Germinal center (tissue), 1 donor: Measurements from ENCODE around the gene EVX1.

Experiments
- DNase-seq: peaks from one replicate; pipeline ENCODE4 v3.0.0; 2012; ENCODE audit warnings: mixed read lengths, low spot score

The EVX1 gene

GRCh38 chr7:27235387-27236311 is 7.0 kb upstream of the EVX1 start:
- no peak for DNase-seq

GRCh38 chr7:27237735-27238334 is 4.8 kb upstream of the EVX1 start:
- no peak for DNase-seq

- no peak for DNase-seq
These were observed 3.6 kb upstream of the EVX1 start for GRCh38 chr7:27238979-27239386.

DNA sequence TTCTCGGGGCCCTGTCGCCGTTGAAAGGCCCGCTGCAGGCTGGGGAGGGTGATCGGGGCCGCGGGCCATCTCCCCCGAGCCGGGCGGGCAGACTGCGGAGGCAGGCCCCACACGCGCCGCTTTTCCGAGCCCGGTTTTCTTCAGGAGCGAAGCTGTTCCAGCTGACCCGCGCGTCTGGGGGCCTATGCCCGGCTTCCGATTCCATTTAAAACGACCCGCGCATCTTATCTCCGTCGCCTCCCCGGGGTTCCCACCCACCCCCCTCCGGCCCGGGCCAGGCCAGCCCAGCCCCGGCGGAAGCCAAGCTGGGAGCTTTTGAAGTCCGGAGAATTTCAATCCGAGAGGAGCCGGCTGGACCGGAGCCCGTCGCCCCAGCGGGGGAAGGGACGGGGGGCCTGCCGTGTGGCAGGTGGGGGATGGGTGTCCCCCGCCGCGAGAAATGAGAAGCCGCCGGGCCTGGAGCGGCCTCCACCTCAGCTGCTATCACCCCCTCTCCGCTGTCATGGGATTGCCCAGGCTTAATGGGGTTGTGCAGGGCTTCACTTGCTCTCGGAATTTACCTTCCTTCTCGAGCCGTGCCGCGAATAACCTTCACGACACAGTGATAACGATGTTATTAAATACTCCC is 3.1 kb upstream of the EVX1 start:
- no peak for DNase-seq

DNA sequence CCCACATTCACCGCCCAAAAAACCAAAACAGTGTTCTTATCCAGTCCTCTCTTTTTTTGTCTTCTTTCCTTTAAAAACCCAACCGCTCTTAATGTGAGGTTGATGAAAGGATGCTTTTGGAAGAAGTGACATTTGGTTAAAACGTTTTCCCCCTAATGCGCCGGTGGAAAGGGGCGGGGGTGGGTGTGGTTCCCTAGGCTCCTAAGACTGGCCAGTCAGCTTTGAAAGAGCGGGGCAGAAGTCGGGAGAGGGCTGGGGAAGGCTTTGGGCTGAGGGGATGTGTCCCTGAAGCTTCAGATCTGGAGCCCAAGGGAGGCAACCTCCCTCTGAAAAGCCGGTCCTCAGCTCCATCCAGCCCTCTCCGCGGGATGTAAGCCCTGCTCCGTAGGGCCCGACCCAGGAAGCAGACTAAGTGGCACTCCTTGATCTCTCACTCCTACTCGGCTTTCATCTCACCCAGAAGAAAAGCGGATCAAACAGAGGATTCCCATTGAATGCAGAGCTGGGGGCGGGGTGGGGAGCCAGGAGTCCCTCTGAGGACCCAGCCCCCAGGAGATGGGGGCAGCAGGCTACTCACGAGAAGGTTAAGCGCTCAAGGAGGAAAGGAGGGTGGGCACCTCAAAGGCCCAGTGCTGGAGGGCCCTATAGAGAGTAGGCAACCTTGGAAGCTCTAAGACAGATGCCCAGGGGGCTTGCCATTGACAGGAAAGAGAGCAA is 2.4 kb upstream of the EVX1 start:
- DNase-seq: no peak

DNA sequence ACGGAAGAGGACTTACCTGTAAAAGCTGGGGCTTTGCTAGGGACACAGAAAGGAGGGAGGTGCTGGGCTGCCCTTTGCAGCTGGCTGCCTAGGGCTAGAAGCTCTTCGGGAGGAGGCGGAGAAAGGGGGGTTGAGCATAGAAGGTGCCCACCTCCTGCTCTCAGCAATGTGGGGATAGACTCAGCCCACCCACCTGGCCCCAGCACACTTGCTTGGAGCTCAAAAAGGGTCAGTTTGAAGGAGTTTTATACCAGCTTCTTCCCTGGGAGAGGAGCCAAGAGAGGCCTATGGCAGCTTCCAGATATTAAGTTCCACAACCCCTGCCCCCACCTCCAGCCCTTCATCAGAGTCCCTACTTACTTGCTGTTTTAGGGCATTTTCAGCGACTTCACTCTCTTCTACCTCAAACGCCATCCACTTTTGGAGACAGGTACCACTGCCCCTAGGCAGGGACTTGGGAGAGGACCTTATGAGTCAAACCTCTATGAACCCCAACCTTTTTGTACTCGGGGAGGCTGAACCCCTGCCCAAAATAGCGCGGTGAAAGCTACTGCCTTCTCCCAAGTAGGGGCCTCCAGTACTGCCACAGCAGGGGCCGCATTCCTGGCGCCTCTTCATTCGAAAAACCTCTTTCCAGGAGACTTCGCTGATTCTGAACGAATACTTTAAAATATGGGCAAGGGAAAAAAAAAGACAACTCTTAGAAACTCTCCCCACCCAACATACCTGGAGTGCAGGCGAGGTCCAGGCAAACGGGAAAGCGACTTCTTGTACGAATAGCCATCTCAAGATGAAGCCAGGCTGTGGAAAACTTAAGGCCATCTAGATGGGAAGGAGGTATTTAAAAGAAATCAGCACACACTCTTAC is 1.2 kb upstream of the EVX1 start:
- no peak for DNase-seq

- DNase-seq: no peak
These were observed 448 bp upstream of the EVX1 start for GRCh38 chr7:27242154-27242553.

DNA sequence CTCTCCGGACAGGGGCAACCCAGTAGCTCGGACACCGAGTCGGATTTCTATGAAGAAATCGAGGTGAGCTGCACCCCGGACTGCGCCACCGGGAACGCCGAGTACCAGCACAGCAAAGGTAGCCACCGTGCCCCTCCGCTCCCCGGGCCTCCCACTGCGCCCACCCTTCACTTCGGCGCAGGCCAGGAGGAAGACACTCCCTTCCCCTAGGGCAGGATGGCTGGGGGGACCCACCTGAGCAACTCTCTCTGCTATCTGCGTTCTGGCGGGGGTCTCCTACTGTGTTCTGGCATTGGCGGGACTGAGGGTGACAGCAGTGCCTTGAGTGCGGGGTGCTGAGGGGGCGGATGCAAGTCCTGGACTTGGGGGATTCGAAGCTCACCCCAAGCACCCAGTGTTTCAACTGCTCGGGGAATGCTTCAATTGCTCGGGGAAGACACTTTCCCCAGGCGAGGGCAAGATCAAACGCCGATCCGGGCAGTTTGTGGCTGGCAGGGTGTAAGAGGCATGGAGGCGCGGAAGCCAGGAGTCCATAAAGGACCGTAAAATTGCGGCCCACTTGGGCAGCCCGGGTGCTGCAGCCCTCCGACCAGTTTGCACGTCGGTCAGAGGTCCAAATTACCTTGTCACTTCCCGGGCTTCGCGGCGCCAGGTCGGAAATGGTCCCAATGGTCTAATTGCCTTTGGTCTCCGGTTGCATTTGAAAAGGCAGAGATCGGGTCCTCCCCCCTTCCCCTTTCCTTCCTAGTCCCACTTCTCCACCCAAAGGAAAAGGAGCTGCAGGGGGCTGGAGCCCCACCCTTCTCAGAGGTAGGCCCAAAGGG is 950 bp downstream of the EVX1 start:
- no peak for DNase-seq

- DNase-seq: no peak
These were observed 2.0 kb downstream of the EVX1 start for GRCh38 chr7:27244488-27245123.

DNA sequence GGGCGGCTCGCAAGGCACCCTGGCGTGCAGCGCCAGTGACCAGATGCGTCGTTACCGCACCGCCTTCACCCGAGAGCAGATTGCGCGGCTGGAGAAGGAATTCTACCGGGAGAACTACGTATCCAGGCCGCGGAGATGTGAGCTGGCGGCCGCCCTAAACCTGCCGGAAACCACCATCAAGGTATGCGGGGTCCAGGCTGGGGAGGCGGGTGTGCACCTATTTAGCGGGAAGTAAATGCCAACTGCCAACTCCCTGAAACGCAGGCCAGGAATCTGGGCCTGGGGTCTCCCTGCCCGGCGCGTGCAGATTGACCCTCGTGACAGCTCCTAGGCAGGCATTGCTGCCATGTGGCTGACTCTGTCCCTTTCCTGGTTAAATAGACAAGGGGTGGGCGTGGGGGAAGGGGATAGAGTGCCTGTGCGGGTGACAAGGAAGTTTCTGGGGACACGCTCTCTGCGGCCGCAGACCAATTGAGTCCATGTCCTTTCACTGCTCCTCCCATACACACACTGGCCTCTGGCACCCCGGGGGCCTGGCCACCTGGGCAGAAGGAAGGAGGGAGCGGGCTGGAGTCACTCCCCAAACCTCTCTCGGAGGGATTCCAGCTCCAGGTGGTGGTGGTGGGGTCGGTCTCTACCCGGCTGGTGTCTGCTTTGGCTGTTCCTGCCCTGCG is 2.7 kb downstream of the EVX1 start:
- DNase-seq: no peak

DNA sequence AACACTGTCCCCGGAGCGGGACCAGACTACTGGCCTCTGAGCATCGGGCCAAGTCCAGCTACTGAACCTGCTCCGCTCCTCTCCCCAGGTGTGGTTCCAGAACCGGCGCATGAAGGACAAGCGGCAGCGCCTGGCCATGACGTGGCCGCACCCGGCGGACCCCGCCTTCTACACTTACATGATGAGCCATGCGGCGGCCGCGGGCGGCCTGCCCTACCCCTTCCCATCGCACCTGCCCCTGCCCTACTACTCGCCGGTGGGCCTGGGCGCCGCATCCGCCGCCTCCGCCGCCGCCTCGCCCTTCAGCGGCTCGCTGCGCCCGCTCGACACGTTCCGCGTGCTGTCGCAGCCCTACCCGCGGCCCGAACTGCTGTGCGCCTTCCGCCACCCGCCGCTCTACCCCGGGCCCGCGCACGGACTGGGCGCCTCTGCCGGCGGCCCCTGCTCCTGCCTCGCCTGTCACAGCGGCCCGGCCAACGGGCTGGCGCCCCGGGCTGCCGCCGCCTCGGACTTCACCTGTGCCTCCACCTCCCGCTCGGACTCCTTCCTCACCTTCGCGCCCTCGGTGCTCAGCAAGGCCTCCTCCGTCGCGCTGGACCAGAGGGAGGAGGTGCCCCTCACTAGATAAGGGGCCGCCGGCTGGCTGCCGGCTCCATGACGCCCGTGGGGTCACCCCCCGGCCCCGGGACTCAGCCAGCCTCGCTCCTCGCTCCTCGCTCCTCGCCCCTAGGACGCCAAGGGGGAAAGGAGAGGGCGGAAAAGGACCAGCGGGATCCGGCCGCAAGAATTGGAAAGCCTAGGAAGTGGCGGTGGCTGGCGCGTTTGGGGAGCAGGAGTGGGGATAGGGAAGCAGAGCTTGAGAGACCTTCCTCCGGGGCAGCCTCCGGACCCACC is 3.4 kb downstream of the EVX1 start:
- DNase-seq: no peak

- no peak for DNase-seq
These were observed 4.4 kb downstream of the EVX1 start for GRCh38 chr7:27247000-27247399.

- no peak for DNase-seq
These were observed 5.1 kb downstream of the EVX1 start for GRCh38 chr7:27247452-27248426.

- no peak for DNase-seq
These were observed 5.8 kb downstream of the EVX1 start for GRCh38 chr7:27248427-27248806.

DNA sequence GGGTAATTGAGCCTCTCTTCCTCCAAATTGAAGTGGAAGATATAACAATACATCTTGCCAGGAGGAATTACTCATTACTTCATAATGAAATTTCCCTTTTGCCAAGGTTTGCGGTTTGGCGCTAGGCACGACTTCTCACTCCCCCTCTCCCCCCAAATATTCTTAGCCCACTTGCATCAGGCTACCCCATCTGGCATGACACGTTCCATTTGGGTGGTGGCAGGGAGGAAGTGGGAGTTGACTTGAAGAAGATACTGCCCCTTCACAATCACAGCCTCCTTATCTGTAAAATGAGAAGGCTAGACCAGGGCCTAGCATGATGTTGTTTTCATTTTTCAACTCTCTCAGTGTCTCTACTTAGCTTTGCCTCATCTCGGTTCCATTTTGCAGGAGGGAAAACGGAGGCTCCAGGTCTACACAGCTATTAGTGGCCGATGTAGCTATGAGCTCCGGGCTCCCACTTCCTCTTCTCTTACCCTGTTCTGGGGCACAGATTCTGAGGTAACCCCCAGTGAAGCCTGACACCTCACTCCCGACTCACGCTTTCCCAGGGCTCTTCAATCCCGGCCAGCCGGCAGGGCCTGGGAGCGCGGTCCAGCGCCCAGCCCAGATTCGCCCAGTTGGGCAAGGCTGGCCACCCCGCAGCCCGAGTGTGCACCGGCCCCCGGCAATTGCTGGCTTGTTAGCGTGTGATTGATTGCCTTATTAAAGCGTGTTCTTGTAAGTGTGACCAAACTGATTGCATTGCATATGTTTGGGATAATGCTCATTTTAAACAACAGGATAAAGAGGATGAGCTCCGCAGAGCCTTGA is 6.5 kb downstream of the EVX1 start:
- no peak for DNase-seq
